Right renal cortex interstitium (tissue), 3 donors: ENCODE data around the gene SLC6A1. TPM values are rescaled to one million over a fixed set of nuclear protein-coding genes. Genes with fewer than 3 reads are reported as not detected.

Experiments used
- DNase-seq, 3 donors: peaks; one replicate each; pipeline ENCODE4 v3.0.0-alpha.2; 2013; ENCODE audit warnings: low read depth in 3 of 3, low spot score in 2 of 3
- polyA plus RNA-seq, 3 donors: library from polyadenylated mRNA; unstranded; fragments of 120-200 nt; gene quantifications; one replicate each; pipeline ENCODE4 v1.2.1, GENCODE V29; 2013; ENCODE audit not compliant: insufficient read length in 3 of 3

Gene SLC6A1
- polyA plus RNA-seq, 3 donors: 0.46 to 0.85 (median 0.74) TPM

- no peak for DNase-seq
Measured at GRCh38 chr3:11088831-11089230, 96.3 kb downstream of the SLC6A1 start.

Other genes starting within 250 kb of the SLC6A1 start
- under 1 TPM; 0.06 to 0.08 (median 0.08) TPM for gene SLC6A11, start 176.5 kb upstream of the SLC6A1 start, polyA plus RNA-seq
- gene HRH1, start 161.7 kb downstream of the SLC6A1 start, polyA plus RNA-seq: 1 to 10 TPM; 2.3 to 2.7 (median 2.3) TPM